OCI-LY1 (cell line): Measurements from ENCODE around the gene CASP10.
"Not testable (repeated sequence)": the region's sequence is repeated elsewhere in the genome, so short reads cannot be mapped to it uniquely, and the experiment has no call there.

Source experiments
- H2AFZ ChIP-seq: fragments of 200-600 bp; sonication (generic), shearing (Covaris generic); 2 replicates; pipeline ENCODE4 v1.6.0; 2014; ENCODE audit warnings: antibody characterized with exemption, mild to moderate bottlenecking, low read length
- H3F3A ChIP-seq: fragments of 200-600 bp; sonication (generic), shearing (Covaris generic); 2 replicates; pipeline ENCODE4 v1.6.0; 2014; ENCODE audit warnings: mild to moderate bottlenecking, antibody characterized with exemption, low read length, moderate library complexity; ENCODE audit not compliant: insufficient read depth
- H3K27ac ChIP-seq: fragments of 200-600 bp; sonication (generic); 2 replicates; pipeline ENCODE4 v1.5.1; 2014; ENCODE audit warnings: low read length, mixed run types, mild to moderate bottlenecking, low read depth; ENCODE audit not compliant: poor library complexity, severe bottlenecking
- H3K27me3 ChIP-seq: fragments of 200-600 bp; sonication (generic); 2 replicates; pipeline ENCODE4 v1.6.0; 2014; ENCODE audit warnings: antibody characterized with exemption, mild to moderate bottlenecking, low read length, moderate library complexity; ENCODE audit not compliant: insufficient read depth
- H3K36me3 ChIP-seq: fragments of 200-600 bp; sonication (generic); 2 replicates; pipeline ENCODE4 v1.6.1; 2014; ENCODE audit warnings: mild to moderate bottlenecking, antibody characterized with exemption, low read length, moderate library complexity, mixed read lengths; ENCODE audit not compliant: insufficient read depth
- H3K4me1 ChIP-seq: fragments of 200-600 bp; sonication (generic); 2 replicates; pipeline ENCODE4 v1.5.1; 2014; ENCODE audit warnings: mild to moderate bottlenecking, low read length, moderate library complexity; ENCODE audit not compliant: insufficient read depth, severe bottlenecking
- H3K4me2 ChIP-seq: fragments of 200-600 bp; sonication (generic), shearing (Covaris generic); 2 replicates; pipeline ENCODE4 v1.6.1; 2014; ENCODE audit warnings: low read length
- H3K4me3 ChIP-seq: fragments of 200-600 bp; sonication (generic); 2 replicates; pipeline ENCODE4 v1.5.1; 2014; ENCODE audit warnings: low read length, low read depth, mild to moderate bottlenecking, mixed read lengths; ENCODE audit not compliant: poor library complexity, severe bottlenecking
- H3K79me2 ChIP-seq: fragments of 200-600 bp; shearing (Covaris generic); 2 replicates; pipeline ENCODE4 v1.6.1; 2016; ENCODE audit warnings: mixed run types, low read length, mixed read lengths; ENCODE audit not compliant: insufficient read depth
- H3K9ac ChIP-seq: fragments of 200-600 bp; sonication (generic), shearing (Covaris generic); 2 replicates; pipeline ENCODE4 v1.6.1; 2014; ENCODE audit warnings: mild to moderate bottlenecking, low read length, mixed read lengths
- H3K9me2 ChIP-seq: fragments of 200-600 bp; sonication (generic), shearing (Covaris generic); 2 replicates; pipeline ENCODE4 v1.6.1; 2014; ENCODE audit warnings: low read depth, mild to moderate bottlenecking, low read length, mixed read lengths
- H3K9me3 ChIP-seq: fragments of 200-600 bp; shearing (Covaris generic); 2 replicates; pipeline ENCODE4 v1.6.1; 2014; ENCODE audit warnings: low read length, mixed read lengths
- H4K20me1 ChIP-seq: fragments of 200-600 bp; sonication (generic), shearing (Covaris generic); 2 replicates; pipeline ENCODE4 v1.6.0; 2016; ENCODE audit warnings: mild to moderate bottlenecking, low read length; ENCODE audit not compliant: insufficient read depth
- CTCF ChIP-seq: fragments of 200-600 bp; sonication (generic), shearing (Covaris generic); IDR thresholded peaks from 2 replicates; pipeline ENCODE4 v1.5.1; 2017; ENCODE audit warnings: mild to moderate bottlenecking, antibody characterized with exemption, low read length, moderate library complexity, mixed read lengths
- EZH2 ChIP-seq: fragments of 200-600 bp; sonication (generic), shearing (Covaris generic); IDR thresholded peaks from 2 replicates; pipeline ENCODE4 v1.8.0; 2017; ENCODE audit warnings: borderline replicate concordance, mixed run types, mild to moderate bottlenecking, antibody characterized with exemption, low read length, moderate library complexity, mixed read lengths

The CASP10 gene

DNA sequence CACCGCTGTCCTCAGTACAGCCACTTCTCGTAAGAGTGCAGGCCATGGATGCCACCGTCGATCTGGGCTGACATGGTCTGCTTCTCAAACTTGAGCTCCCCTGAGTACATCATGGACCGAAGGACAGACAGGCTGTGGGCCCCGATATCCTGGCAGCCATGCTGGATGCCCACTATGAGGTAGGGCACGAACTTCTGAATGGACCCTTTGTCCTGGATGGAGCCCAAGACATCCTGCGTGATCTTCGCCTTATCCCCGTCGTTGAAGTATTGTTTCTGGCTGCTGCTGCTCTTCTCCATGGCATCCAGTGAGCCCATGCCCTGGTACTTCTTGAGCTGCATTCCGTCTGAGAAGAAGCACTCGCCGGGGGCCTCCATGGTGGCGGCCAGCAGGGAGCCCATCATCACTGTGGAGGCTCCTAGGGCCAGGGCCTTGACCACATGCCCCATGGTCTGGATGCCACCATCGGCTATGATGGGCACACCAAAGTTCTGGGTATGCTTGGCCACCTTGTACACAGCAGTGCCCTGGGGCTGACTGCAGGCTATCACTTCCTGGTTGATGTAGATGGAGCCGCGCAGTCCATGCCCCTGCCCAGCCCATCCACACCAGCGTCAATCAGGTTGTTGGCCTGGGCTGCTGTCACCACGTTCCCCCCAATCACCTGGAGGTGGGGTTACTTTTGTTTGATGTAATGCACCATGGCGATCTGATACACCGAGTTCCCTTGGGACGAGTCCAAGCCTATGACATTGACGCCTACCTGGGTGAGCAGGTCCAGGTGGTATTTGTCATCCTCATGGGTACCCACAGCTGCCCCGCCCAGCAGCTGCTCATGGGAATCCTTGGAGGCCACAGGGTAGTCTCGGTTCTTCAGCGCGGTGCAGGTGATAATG is 45.2 kb upstream of the CASP10 start:
- H3F3A ChIP-seq = no peaks in the 10 kb centered on the region; the same call in 1 of the 2 replicates
- no peak overlapping the region for H3K4me3 ChIP-seq
- no peaks in the 10 kb centered on the region for H3K4me1 ChIP-seq
- H3K79me2 ChIP-seq = no peaks in the 10 kb centered on the region
- H3K9me3 ChIP-seq = no peaks in the 10 kb centered on the region
- H3K4me2 ChIP-seq = no peak overlapping the region
- H3K27me3 ChIP-seq = no peaks in the 10 kb centered on the region
- H4K20me1 ChIP-seq = no peaks in the 10 kb centered on the region
- H3K36me3 ChIP-seq = peaks cover 66% of the 10 kb centered on the region
- H3K9ac ChIP-seq = no peak overlapping the region
- no peaks in the 10 kb centered on the region for H3K9me2 ChIP-seq
- H2AFZ ChIP-seq = no peak overlapping the region
- no peak overlapping the region for H3K27ac ChIP-seq
- no peak for TF ChIP-seq CTCF
- no peak for TF ChIP-seq EZH2

DNA sequence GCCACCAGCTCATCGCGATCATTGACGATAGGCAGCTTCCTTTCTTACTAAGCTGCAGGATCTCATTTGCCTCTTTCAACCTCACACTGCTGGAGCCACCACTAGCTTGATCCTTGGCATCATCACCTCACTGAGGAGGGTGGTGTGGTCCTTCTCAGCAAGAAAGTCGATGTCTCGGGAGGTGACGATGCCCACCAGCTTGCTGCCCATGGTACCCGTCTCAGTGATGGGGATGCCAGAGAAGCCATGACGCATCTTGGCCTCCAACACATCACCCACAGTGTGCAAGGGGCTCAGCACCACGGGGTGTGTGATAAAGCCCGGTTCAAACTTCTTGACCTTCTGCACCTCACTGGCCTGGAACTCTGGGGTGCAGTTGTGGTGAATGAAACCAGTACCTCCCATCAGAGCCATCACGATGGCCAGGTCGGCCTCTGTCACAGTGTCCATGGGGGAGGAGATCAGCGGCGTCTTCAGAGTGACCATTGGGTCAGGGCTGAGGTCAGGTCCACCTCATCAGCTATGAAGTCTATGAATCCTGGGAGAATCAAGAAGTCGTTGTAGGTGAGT is 44.5 kb upstream of the CASP10 start:
- Histone ChIP-seq H3K4me3 (no peak overlapping the region), H3K4me1 (no peaks in the 10 kb centered on the region), H3K9me3 (no peaks in the 10 kb centered on the region), H3K79me2 (no peaks in the 10 kb centered on the region), H3K36me3 (peaks cover 66% of the 10 kb centered on the region), H3K27ac (no peak overlapping the region), H3K27me3 (no peaks in the 10 kb centered on the region), H4K20me1 (no peaks in the 10 kb centered on the region), H3K4me2 (no peak overlapping the region), H3K9ac (no peak overlapping the region), H3F3A (no peaks in the 10 kb centered on the region; the same call in 1 of the 2 replicates), H3K9me2 (no peaks in the 10 kb centered on the region), H2AFZ (no peak overlapping the region)
- TF ChIP-seq CTCF (no peak), EZH2 (no peak)

DNA sequence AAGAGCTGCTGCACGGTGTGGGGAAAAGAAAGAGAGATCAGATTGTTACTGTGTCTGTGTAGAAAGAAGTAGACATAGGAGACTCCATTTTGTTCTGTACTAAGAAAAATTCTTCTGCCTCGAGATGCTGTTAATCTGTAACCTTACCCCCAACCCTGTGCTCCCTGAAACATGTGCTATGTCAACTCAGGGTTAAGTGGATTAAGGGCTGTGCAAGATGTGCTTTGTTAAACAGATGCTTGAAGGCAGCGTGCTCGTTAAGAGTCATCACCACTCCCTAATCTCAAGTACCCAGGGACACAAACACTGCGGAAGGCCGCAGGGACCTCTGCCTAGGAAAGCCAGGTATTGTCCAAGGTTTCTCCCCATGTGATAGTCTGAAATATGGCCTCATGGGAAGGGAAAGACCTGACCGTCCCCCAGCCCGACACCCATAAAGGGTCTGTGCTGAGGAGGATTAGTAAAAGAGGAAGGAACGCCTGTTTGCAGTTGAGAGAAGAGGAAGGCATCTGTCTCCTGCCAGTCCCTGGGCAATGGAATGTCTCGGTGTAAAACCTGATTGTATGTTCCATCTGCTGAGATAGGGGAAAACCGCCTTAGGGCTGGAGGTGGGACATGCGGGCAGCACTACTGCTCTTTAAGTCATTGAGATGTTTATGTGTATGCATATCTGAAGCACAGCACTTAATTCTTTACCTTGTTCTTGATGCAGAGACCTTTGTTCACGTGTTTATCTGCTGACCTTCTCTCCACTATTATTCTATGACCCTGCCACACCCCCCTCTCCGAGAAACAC is 43.8 kb upstream of the CASP10 start:
- not testable (repeated sequence) for H3K9me3 ChIP-seq, H3K27ac ChIP-seq, H3K9me2 ChIP-seq, H3K79me2 ChIP-seq, H3K4me3 ChIP-seq, H3K4me1 ChIP-seq, H3F3A ChIP-seq, H3K27me3 ChIP-seq, H3K9ac ChIP-seq, H2AFZ ChIP-seq, H4K20me1 ChIP-seq, H3K4me2 ChIP-seq
- H3K36me3 ChIP-seq = peaks cover 70% of the 10 kb centered on the region
